Cardiac septum (tissue), 1 donor: ENCODE measurements around the gene MLEC. TPM values are rescaled to one million over a fixed set of nuclear protein-coding genes. Genes with fewer than 3 reads are reported as not detected.
"Not testable (repeated sequence)": the region's sequence is repeated elsewhere in the genome, so short reads cannot be mapped to it uniquely, and the experiment has no call there.

Source experiments
- DNase-seq: peaks from one replicate; pipeline ENCODE4 v3.0.0-alpha.2; 2020; ENCODE audit warnings: low spot score
- intact Hi-C: fragments of 100-400 bp; cut with DNase I; formaldehyde crosslinking; loops from one replicate; pipeline ENCODE4 v1.14.0; 2022
- total RNA-seq: library from RNA; stranded (reverse); fragmentation: NEBNext Ultra II Directional; extraction: Animal tissue kit (Norgen Biotek cat#: 25700); gene quantifications from one replicate; pipeline ENCODE4 v1.2.1, GENCODE V29; 2021
- donor health status: DM: no; HTN: no; CAD: no.

The MLEC gene
- total RNA-seq, 1 donor from 2014 or later, result 103 TPM

GRCh38 chr12:120711411-120711810 lies 24.5 kb downstream of the MLEC start:
- no peak for DNase-seq
- intact Hi-C loops, result loop anchor here (2.0 kb wide), 1 partner anchor 25 kb away; the partner anchor contains the start of gene MLEC

- intact Hi-C loops, result loop anchor here (1.0 kb wide), 1 partner anchor 65 kb away; no protein-coding TSS in a partner anchor
- no peak for DNase-seq
These were observed 25.7 kb downstream of the MLEC start for GRCh38 chr12:120712610-120713009.

GRCh38 chr12:120713861-120714482 lies 27.0 kb downstream of the MLEC start:
- DNase-seq, result no peak
- intact Hi-C loops, result loop anchor here (1.0 to 2.0 kb wide), 2 partner anchors 67 to 131 kb away; no protein-coding TSS in a partner anchor

- intact Hi-C loops, result no loop called here
- no peak for DNase-seq
These were observed 31.1 kb downstream of the MLEC start for GRCh38 chr12:120718055-120718454.

GRCh38 chr12:120719072-120719471 lies 32.1 kb downstream of the MLEC start:
- intact Hi-C loops, result no loop called here
- no peak for DNase-seq

GRCh38 chr12:120719496-120720233 lies 32.7 kb downstream of the MLEC start:
- intact Hi-C loops, result no loop called here
- no peak for DNase-seq

- intact Hi-C loops, result no loop called here
- DNase-seq, result no peak
These were observed 33.5 kb downstream of the MLEC start for GRCh38 chr12:120720234-120720986.

GRCh38 chr12:120720987-120721801 lies 34.2 kb downstream of the MLEC start:
- intact Hi-C loops, result no loop called here

GRCh38 chr12:120721866-120722265 lies 34.9 kb downstream of the MLEC start:
- no peak for DNase-seq
- intact Hi-C loops, result no loop called here

More at GRCh38 chr12:120720987-120721801, 34.2 kb downstream of the MLEC start:
- peak; percentile 7 for DNase-seq

GRCh38 chr12:120722784-120723183 lies 35.8 kb downstream of the MLEC start:
- intact Hi-C loops, result no loop called here

GRCh38 chr12:120724720-120725119 lies 37.8 kb downstream of the MLEC start:
- DNase-seq, result no peak
- intact Hi-C loops, result loop anchor here (5.0 kb wide), 1 partner anchor 183 kb away; no protein-coding TSS in a partner anchor

More at GRCh38 chr12:120722784-120723183, 35.8 kb downstream of the MLEC start:
- no peak for DNase-seq

- no peak for DNase-seq
These were observed 38.3 kb downstream of the MLEC start for GRCh38 chr12:120725151-120725658.

GRCh38 chr12:120725659-120726509 lies 38.9 kb downstream of the MLEC start, which contains the start of gene ACADS:
TSS of gene ACADS (plus strand) at chr12:120725826. CDS start at chr12:120725886, 60 bp downstream.
- intact Hi-C loops, result loop anchor here (5.0 kb wide), 1 partner anchor 181 kb away; no protein-coding TSS in a partner anchor
- DNase-seq, result peak; percentile 96

More at GRCh38 chr12:120725151-120725658, 38.3 kb downstream of the MLEC start:
- intact Hi-C loops, result loop anchor here (5.0 kb wide), 1 partner anchor 182 kb away; no protein-coding TSS in a partner anchor

GRCh38 chr12:120726510-120726793 lies 39.5 kb downstream of the MLEC start:
- DNase-seq, result no peak
- intact Hi-C loops, result loop anchor here (5.0 kb wide), 1 partner anchor 181 kb away; no protein-coding TSS in a partner anchor

GRCh38 chr12:120726961-120727360 lies 40.0 kb downstream of the MLEC start:
- intact Hi-C loops, result loop anchor here (5.0 kb wide), 1 partner anchor 180 kb away; no protein-coding TSS in a partner anchor
- DNase-seq, result no peak

- DNase-seq, intact Hi-C loops: not testable (repeated sequence)
These were observed 45.2 kb downstream of the MLEC start for GRCh38 chr12:120732198-120732597.

- peak; percentile 19 for DNase-seq
- intact Hi-C loops, result no loop called here
These were observed 46.6 kb downstream of the MLEC start for GRCh38 chr12:120733574-120733973.

GRCh38 chr12:120734210-120734609 lies 47.3 kb downstream of the MLEC start:
- intact Hi-C loops, result no loop called here
- peak; percentile 53 for DNase-seq
